ENCODE results near the gene CDK15. TPM values are rescaled to one million over a fixed set of nuclear protein-coding genes. Genes with fewer than 3 reads are reported as not detected.

Gene CDK15
- polyA plus RNA-seq, 2 of the 4 experiments (the other 2 are of a cell fraction) = not detected

DNA sequence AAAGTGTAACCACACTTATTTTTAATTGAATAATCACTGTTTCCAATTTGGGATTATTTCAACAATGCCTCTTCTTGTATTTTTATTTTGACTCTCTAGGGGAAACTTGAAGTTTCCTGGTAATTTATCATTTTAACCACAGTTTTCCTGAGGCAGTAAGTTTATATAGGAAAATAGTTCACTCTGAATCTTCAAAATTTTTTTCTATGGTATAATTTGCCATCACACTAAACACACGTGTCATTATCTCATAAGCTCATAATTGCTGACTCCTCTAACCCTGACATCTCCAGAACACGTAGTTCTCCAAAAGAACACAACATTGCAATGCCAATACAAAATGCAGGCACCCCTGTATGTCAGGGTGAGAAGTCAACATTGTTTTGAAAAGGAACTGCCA lies 125.1 kb downstream of the CDK15 start:
- CTCF ChIA-PET = no interaction called here
- FAIRE-seq = no peak
- Histone ChIP-seq H3K4me2 (no peak overlapping the region), H3K27ac (no peak overlapping the region), H3K4me1 (no peaks in the 10 kb centered on the region), H3K9me3 (0 out of 3 replicates have a peak, but pooled peaks cover 2% of the 10 kb centered on the region), H3K4me3 (no peak overlapping the region)
- no peak for TF ChIP-seq ZSCAN20 (CRISPR knock-in tag; IDR thresholded peaks at IDR 0.05)
- no peak for TF ChIP-seq HOXB13 (CRISPR knock-in tag; IDR thresholded peaks at IDR 0.05; ENCODE audit: low read depth)
- TF ChIP-seq, protein P1, sequence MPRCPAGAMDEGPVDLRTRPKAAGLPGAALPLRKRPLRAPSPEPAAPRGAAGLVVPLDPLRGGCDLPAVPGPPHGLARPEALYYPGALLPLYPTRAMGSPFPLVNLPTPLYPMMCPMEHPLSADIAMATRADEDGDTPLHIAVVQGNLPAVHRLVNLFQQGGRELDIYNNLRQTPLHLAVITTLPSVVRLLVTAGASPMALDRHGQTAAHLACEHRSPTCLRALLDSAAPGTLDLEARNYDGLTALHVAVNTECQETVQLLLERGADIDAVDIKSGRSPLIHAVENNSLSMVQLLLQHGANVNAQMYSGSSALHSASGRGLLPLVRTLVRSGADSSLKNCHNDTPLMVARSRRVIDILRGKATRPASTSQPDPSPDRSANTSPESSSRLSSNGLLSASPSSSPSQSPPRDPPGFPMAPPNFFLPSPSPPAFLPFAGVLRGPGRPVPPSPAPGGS (IDR thresholded peaks at IDR 0.05) = no peak
- TF ChIP-seq KDM1A (IDR thresholded peaks at IDR 0.05; ENCODE audit: low read depth) = no peak
- TF ChIP-seq ZC3H11A (IDR thresholded peaks at IDR 0.05) = no peak
- TF ChIP-seq, protein P2, sequence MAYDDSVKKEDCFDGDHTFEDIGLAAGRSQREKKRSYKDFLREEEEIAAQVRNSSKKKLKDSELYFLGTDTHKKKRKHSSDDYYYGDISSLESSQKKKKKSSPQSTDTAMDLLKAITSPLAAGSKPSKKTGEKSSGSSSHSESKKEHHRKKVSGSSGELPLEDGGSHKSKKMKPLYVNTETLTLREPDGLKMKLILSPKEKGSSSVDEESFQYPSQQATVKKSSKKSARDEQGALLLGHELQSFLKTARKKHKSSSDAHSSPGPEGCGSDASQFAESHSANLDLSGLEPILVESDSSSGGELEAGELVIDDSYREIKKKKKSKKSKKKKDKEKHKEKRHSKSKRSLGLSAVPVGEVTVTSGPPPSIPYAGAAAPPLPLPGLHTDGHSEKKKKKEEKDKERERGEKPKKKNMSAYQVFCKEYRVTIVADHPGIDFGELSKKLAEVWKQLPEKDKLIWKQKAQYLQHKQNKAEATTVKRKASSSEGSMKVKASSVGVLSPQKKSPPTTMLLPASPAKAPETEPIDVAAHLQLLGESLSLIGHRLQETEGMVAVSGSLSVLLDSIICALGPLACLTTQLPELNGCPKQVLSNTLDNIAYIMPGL (CRISPR knock-in tag; IDR thresholded peaks at IDR 0.05; ENCODE audit: borderline replicate concordance) = no peak
- TF ChIP-seq, protein P3, sequence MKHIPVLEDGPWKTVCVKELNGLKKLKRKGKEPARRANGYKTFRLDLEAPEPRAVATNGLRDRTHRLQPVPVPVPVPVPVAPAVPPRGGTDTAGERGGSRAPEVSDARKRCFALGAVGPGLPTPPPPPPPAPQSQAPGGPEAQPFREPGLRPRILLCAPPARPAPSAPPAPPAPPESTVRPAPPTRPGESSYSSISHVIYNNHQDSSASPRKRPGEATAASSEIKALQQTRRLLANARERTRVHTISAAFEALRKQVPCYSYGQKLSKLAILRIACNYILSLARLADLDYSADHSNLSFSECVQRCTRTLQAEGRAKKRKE (CRISPR knock-in tag; IDR thresholded peaks at IDR 0.05; ENCODE audit: low read depth) = no peak
- TF ChIP-seq RCOR1 (IDR thresholded peaks at IDR 0.05; ENCODE audit: low read depth, low read length) = no peak
- TF ChIP-seq, protein P4, sequence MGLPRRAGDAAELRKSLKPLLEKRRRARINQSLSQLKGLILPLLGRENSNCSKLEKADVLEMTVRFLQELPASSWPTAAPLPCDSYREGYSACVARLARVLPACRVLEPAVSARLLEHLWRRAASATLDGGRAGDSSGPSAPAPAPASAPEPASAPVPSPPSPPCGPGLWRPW (IDR thresholded peaks at IDR 0.05) = no peak
- TF ChIP-seq HEYL (CRISPR knock-in tag; IDR thresholded peaks at IDR 0.05) = no peak
- no peak for TF ChIP-seq FOSB (CRISPR knock-in tag; IDR thresholded peaks at IDR 0.05)
- TF ChIP-seq GATA3 (IDR thresholded peaks at IDR 0.05; ENCODE audit: borderline replicate concordance) = no peak
- TF ChIP-seq CBX8 (IDR thresholded peaks at IDR 0.05) = no peak
- TF ChIP-seq NR3C1 (IDR thresholded peaks at IDR 0.05) = no peak
- TF ChIP-seq, protein P5, sequence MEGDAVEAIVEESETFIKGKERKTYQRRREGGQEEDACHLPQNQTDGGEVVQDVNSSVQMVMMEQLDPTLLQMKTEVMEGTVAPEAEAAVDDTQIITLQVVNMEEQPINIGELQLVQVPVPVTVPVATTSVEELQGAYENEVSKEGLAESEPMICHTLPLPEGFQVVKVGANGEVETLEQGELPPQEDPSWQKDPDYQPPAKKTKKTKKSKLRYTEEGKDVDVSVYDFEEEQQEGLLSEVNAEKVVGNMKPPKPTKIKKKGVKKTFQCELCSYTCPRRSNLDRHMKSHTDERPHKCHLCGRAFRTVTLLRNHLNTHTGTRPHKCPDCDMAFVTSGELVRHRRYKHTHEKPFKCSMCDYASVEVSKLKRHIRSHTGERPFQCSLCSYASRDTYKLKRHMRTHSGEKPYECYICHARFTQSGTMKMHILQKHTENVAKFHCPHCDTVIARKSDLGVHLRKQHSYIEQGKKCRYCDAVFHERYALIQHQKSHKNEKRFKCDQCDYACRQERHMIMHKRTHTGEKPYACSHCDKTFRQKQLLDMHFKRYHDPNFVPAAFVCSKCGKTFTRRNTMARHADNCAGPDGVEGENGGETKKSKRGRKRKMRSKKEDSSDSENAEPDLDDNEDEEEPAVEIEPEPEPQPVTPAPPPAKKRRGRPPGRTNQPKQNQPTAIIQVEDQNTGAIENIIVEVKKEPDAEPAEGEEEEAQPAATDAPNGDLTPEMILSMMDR (IDR thresholded peaks at IDR 0.05) = no peak
- TF ChIP-seq JUNB (IDR thresholded peaks at IDR 0.05) = no peak
- TF ChIP-seq POLR2A (IDR thresholded peaks at IDR 0.05; ENCODE audit: low read length) = no peak
- no peak for DNase-seq (ENCODE audit: low read depth in 1 of 2, low spot score in 1 of 2)
- WGBS (ENCODE audit: missing lambda C conversion rate) = 62% methylated on average over 2 of the region's 2 CpGs
- ATAC-seq = no peak
- POLR2A ChIA-PET = no interaction called here

DNA sequence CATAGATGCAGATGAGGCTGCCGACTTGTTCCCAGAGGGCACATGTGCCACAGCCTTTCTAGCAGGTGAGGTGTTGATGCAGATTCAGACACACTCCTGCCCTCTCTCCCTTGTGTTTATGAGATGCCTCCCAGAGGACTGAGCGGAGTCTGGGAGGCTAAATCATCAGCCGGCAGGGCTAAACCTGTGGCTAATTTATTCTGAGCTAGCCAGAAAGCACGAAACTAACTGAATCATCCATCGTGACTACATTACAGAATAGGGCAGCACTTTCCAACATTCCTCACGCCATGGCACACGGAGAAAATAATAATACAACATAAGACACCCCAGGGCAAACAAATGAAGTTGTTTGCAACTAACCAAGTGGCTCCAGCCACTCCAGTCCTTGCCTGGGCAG lies 125.6 kb downstream of the CDK15 start:
- ChIA-PET CTCF (no interaction called here), POLR2A (no interaction called here)
- H3K9me3 ChIP-seq = 0 out of 3 replicates have a peak, but pooled peaks cover 2% of the 10 kb centered on the region
- TF ChIP-seq NPAS2 (CRISPR knock-in tag; IDR thresholded peaks at IDR 0.05; ENCODE audit: borderline replicate concordance) = no peak
- TF ChIP-seq EHMT2 (IDR thresholded peaks at IDR 0.05; ENCODE audit: low read depth) = no peak
- no peak for TF ChIP-seq MYC (IDR thresholded peaks at IDR 0.05; ENCODE audit: borderline replicate concordance, low read length)
- TF ChIP-seq ZFP36 (IDR thresholded peaks at IDR 0.05; ENCODE audit: borderline replicate concordance, partially characterized antibody) = no peak
- no peak for TF ChIP-seq SMC3 (IDR thresholded peaks at IDR 0.05)
- TF ChIP-seq, protein P6, sequence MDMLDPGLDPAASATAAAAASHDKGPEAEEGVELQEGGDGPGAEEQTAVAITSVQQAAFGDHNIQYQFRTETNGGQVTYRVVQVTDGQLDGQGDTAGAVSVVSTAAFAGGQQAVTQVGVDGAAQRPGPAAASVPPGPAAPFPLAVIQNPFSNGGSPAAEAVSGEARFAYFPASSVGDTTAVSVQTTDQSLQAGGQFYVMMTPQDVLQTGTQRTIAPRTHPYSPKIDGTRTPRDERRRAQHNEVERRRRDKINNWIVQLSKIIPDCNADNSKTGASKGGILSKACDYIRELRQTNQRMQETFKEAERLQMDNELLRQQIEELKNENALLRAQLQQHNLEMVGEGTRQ (IDR thresholded peaks at IDR 0.05) = no peak
- TF ChIP-seq POLR2A (IDR thresholded peaks at IDR 0.05; ENCODE audit: low read length) = no peak
- no peak for TF ChIP-seq CHD4 (IDR thresholded peaks at IDR 0.05; ENCODE audit: borderline replicate concordance)
- TF ChIP-seq CHD2 (IDR thresholded peaks at IDR 0.05; ENCODE audit: low read length, partially characterized antibody) = no peak
- TF ChIP-seq KDM1A (IDR thresholded peaks at IDR 0.05; ENCODE audit: low read depth) = no peak
- TF ChIP-seq CBX8 (IDR thresholded peaks at IDR 0.05) = no peak
- no peak for TF ChIP-seq FOXS1 (CRISPR knock-in tag; IDR thresholded peaks at IDR 0.05)
- no peak for TF ChIP-seq BHLHE40 (IDR thresholded peaks at IDR 0.05; ENCODE audit: low read depth, low read length)
- TF ChIP-seq, protein P7, sequence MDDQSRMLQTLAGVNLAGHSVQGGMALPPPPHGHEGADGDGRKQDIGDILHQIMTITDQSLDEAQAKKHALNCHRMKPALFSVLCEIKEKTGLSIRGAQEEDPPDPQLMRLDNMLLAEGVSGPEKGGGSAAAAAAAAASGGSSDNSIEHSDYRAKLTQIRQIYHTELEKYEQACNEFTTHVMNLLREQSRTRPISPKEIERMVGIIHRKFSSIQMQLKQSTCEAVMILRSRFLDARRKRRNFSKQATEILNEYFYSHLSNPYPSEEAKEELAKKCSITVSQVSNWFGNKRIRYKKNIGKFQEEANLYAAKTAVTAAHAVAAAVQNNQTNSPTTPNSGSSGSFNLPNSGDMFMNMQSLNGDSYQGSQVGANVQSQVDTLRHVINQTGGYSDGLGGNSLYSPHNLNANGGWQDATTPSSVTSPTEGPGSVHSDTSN (IDR thresholded peaks at IDR 0.05) = no peak
- TF ChIP-seq RARB (CRISPR knock-in tag; IDR thresholded peaks at IDR 0.05) = no peak
- TF ChIP-seq TP53 (CRISPR knock-in tag; IDR thresholded peaks at IDR 0.05) = no peak
- TF ChIP-seq JUNB (IDR thresholded peaks at IDR 0.05) = no peak
- TF ChIP-seq FOSB (CRISPR knock-in tag; IDR thresholded peaks at IDR 0.05) = no peak
- TF ChIP-seq JUN (IDR thresholded peaks at IDR 0.05) = no peak
- FAIRE-seq (no peak), DNase-seq (ENCODE audit: low read depth in 1 of 2, low spot score in 1 of 2) (no peak), ATAC-seq (no peak; a peak in 1 of 6 replicates)
- no peak overlapping the region for H3K27ac ChIP-seq
- H3K4me1 ChIP-seq = no peaks in the 10 kb centered on the region
- 38% methylated on average over 7 of the region's 7 CpGs for WGBS (ENCODE audit: missing lambda C conversion rate)
- no peak overlapping the region for H3K4me3 ChIP-seq
- no peak overlapping the region for H3K4me2 ChIP-seq

Measured in A549 (cell line).